Measurements from ENCODE around the gene COMMD2. TPM values are rescaled to one million over a fixed set of nuclear protein-coding genes. Genes with fewer than 3 reads are reported as not detected.

The COMMD2 gene
- total RNA-seq (10 to 100 TPM; 14.1 to 22.9 (median 19.0) TPM), polyA plus RNA-seq (10 to 100 TPM in 1 of 2 donors, 1 to 10 TPM in 1; 4.6 to 10.8 TPM)
- long read RNA-seq, donor 1, transcript COMMD2-203 (5 exons, 3,706 nt): major isoform, 13 of 17 reads
- long read RNA-seq, donor 1, partial matches to known transcripts: 0 of 17 reads
- long read RNA-seq, donor 1, other reads (novel, unspliced or antisense): 1 of 17 reads
- long read RNA-seq, donor 2, transcript COMMD2-203 (5 exons, 3,706 nt): major isoform, 15 of 17 reads
- long read RNA-seq, donor 2, partial matches to known transcripts: 0 of 17 reads
- long read RNA-seq, donor 2, other reads (novel, unspliced or antisense): 2 of 17 reads
- long read RNA-seq, donor 3, transcript COMMD2-201 (4 exons, 739 nt): minor isoform, 5 of 43 reads
- long read RNA-seq, donor 3, transcript COMMD2-203 (5 exons, 3,706 nt): major isoform, 33 of 43 reads
- long read RNA-seq, donor 3, partial matches to known transcripts: 0 of 43 reads
- long read RNA-seq, donor 3, other reads (novel, unspliced or antisense): 3 of 43 reads

DNA sequence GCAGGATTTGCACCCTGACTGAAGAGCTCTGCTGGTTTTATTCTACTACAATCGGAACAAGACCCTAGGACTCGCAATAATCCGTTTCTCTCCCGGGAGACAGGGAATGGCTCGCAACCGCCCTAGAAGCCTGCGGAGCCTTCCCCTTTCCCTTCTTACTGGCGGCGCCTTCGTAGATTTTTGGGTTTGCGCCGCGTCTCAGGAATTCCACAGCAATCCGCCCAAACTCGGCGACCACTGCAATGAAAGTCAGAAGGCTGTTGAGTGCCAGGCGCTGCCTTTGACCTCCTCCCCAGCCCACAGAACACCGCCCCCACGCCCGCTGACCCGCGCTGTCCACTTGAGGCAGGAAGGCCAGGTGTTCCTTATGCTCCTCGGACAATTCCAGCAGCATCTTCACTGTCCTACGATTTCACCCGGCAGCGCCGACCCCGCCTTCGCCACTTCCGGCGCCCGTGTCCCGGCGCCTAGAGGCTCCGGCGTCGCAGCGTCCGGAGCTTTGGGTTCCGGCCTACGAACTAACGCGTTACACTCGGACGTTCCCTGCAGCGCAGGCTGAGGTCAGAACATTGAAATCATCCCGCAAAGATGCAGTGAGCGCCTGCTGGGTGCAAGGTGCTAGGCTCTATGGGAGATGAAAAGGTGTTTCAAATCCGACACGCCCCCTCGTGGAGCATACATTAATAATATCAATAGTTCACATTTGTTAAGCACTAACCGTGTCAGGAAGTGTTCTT, at the start of gene COMMD2:
Gene COMMD2, minus strand, starts transcription at position 439 of the 737 bp plus-strand sequence. Its CDS starts 45 bp downstream, at position 394.
- peak; percentile 95 to 99 (median 98) for ATAC-seq
- WGBS, 2 donors: 0 to 1% methylated on average over 52 of the region's 52 CpGs

DNA sequence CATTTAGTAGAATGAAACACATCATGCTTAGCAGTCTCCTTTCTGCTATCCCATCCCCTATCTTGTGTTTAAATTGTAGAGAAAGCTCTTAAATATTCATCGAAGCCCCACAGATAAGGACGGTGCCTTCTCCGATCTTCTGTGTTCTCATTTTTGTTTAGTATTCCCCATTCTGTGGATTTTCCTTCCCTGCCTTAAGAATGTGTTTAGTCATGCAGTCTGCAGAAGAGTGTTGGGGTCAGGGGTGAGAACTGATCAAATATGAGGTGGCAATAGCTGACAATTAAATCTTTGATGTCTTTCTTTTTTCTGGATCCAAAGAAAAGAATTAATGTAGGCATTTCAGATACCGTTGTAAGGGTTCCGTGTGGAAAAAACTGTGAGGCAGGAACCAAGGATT, 49.4 kb upstream of the COMMD2 start:
- H3K9me3 ChIP-seq: peaks cover 0 to 8% (median 0%) of the 10 kb centered on the region in 11 donors
- no peaks in the 10 kb centered on the region for H3K36me3 ChIP-seq
- H3K27me3 ChIP-seq: no peaks in the 10 kb centered on the region
- TF ChIP-seq, protein P1, sequence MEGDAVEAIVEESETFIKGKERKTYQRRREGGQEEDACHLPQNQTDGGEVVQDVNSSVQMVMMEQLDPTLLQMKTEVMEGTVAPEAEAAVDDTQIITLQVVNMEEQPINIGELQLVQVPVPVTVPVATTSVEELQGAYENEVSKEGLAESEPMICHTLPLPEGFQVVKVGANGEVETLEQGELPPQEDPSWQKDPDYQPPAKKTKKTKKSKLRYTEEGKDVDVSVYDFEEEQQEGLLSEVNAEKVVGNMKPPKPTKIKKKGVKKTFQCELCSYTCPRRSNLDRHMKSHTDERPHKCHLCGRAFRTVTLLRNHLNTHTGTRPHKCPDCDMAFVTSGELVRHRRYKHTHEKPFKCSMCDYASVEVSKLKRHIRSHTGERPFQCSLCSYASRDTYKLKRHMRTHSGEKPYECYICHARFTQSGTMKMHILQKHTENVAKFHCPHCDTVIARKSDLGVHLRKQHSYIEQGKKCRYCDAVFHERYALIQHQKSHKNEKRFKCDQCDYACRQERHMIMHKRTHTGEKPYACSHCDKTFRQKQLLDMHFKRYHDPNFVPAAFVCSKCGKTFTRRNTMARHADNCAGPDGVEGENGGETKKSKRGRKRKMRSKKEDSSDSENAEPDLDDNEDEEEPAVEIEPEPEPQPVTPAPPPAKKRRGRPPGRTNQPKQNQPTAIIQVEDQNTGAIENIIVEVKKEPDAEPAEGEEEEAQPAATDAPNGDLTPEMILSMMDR (IDR thresholded peaks at IDR 0.05): no peak
- no peak overlapping the region for H3K27ac ChIP-seq
- no peak overlapping the region for H3K4me3 ChIP-seq
- DNase-seq (no peak), ATAC-seq (no peak)
- intact Hi-C loops (cut with DNase I): loop anchor here in 1 of 10 donors (10.0 kb wide), 1 partner anchor 307 kb away; no protein-coding TSS in a partner anchor
- no peaks in the 10 kb centered on the region for H3K4me1 ChIP-seq
- WGBS, 2 donors: 66 to 70% methylated on average over 5 of the region's 5 CpGs

More for the DNA sequence above, at the start of gene COMMD2:
- TF ChIP-seq, protein P1 (IDR thresholded peaks at IDR 0.05): peak in 7 of 9 donors; percentile 26 to 59 (median 40)
- intact Hi-C loops (cut with DNase I): loop anchor here in 2 of 10 donors (5.0 kb wide), 1 partner anchor 60 kb away; the partner anchor contains the start of gene RNF13 (in 2 of the 2)
- H3K36me3 ChIP-seq: peaks cover 0 to 40% (median 5%) of the 10 kb centered on the region in 9 donors
- peak within 1 kb of the TSS; percentile 66 to 93 (median 82) for H3K4me3 ChIP-seq
- DNase-seq: peak; percentile 63 to 72
- H3K27me3 ChIP-seq: no peaks in the 10 kb centered on the region
- peaks cover 5 to 22% (median 17%) of the 10 kb centered on the region in 9 donors for H3K4me1 ChIP-seq
- H3K27ac ChIP-seq: peak within 1 kb of the TSS; percentile 18 to 84 (median 76)
- no peaks in the 10 kb centered on the region for H3K9me3 ChIP-seq

DNA sequence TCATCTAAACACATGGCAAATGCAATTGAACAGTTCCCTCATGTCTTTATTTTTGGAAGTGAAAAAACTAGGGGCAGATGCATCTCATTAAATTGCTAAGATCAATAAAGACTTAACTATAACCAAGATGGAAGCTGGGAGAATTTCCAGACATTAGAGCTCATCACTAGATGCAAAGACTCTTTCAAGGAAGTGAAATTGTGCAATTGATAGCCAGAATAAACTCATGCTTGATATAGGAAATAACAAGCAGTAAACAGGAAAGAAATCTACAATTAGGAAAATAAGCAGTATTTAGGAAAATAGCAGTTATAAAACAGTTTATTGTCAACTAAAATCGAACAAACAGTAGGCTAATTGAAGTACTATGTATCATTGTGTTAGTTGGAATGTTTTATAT, 48.9 kb upstream of the COMMD2 start:
- DNase-seq: no peak

More for the DNA sequence above, 48.9 kb upstream of the COMMD2 start:
- Histone ChIP-seq H3K4me3 (no peak overlapping the region), H3K9me3 (peaks cover 0 to 8% (median 0%) of the 10 kb centered on the region in 11 donors), H3K36me3 (no peaks in the 10 kb centered on the region), H3K27ac (no peak overlapping the region), H3K4me1 (no peaks in the 10 kb centered on the region), H3K27me3 (no peaks in the 10 kb centered on the region)
- ATAC-seq: no peak
- 63 to 79% methylated on average over 1 of the region's 1 CpG for WGBS, 2 donors
- intact Hi-C loops (cut with DNase I): loop anchor here in 1 of 10 donors (10.0 kb wide), 1 partner anchor 306 kb away; no protein-coding TSS in a partner anchor
- TF ChIP-seq, protein P1 (IDR thresholded peaks at IDR 0.05): no peak
